HG03060 (cell line): ENCODE measurements around the gene AGPAT2.

Experiments used
- ATAC-seq: cut with Tn5 transposase; IDR thresholded peaks from one replicate; pipeline ENCODE4 v1.9.1; 2021; ENCODE audit warnings: low read depth, moderate number of reproducible peaks; ENCODE audit not compliant: unreplicated experiment

Gene AGPAT2

DNA sequence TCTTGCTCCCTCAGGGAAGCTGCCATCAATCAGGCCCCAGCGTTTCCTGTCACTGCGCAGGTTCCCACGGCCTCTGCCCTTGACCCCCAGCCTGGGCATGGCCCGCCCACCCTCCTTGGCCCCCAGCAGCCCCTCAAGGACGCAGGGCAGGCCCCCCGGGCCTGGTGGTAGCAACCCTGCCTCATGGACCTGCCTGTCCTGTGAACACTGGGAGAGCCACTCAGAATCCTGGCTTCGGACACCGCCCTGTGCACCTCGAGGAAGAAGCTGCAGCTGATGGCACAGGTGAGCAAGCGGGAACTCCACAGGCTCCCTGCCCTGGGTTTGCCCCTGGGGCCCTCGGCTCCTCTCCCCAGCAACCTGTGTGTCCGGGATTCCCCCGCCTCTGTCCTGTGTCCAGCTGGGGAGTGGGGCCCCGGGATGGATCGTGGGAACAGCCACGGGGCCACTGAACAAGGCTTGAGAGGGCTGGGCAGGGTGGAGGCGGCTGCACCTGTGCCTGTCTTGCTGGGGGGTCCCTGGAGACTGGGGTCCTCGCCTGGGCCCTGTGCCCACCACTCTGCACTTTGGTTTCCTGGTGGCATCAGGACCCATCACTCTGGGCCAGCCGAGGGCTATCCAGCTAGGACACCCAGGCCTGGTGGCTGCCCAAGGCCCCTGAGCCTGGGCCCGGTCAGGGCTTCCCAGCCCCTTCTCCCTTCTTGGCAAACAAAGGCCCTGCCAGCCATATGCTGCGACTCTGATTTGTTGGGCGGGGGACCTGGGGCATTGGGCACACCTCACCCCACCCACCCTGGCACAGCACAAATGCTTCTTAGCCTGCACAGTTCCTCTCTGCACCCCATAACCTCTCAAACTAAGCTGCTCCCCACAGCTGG is 58.0 kb downstream of the AGPAT2 start:
- ATAC-seq = no peak

DNA sequence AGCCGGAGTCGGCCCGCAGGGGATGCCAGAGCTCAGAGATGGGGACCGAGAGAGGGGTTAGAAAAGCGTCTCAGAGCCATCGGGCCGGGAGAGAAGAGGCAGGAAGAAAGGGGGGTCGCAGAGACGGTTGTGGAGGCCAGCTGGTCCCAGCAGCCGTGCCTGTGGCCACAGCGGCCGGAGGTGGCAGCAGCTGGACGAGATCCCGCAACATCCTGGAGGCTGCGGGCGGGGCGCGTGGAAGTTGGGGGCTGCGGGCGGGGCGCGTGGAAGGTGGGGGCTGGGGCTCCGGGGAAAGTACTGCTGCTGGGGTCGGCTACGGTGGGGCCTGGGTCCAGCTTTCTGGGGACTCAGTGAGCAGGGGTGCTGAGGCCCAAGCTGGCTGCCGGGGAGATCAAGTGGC is 59.0 kb downstream of the AGPAT2 start:
- no peak for ATAC-seq

DNA sequence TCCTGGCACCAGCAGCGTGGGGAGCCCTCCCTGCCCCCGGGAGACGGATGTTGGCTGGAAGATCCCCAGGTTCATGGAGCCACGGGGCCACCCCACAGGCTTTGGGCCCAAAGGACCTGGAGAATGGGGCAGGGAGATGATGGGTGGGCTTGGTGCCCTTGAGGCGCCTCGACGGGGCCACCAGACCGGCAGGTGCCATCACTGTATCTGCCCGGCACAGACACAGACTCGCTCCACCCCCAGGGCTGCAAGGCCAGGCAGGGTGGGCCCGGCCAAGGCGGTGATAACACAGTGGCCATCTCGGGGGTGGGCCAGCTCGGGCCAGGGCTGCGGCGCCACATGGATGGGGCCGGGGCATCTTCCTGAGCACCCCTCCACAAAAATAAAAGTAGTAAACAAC is 59.6 kb downstream of the AGPAT2 start:
- ATAC-seq = no peak

GRCh38 chr9:136626740-136627642 is 60.3 kb downstream of the AGPAT2 start:
- no peak for ATAC-seq

- no peak for ATAC-seq
Measured at GRCh38 chr9:136626066-136626725, 61.1 kb downstream of the AGPAT2 start.

DNA sequence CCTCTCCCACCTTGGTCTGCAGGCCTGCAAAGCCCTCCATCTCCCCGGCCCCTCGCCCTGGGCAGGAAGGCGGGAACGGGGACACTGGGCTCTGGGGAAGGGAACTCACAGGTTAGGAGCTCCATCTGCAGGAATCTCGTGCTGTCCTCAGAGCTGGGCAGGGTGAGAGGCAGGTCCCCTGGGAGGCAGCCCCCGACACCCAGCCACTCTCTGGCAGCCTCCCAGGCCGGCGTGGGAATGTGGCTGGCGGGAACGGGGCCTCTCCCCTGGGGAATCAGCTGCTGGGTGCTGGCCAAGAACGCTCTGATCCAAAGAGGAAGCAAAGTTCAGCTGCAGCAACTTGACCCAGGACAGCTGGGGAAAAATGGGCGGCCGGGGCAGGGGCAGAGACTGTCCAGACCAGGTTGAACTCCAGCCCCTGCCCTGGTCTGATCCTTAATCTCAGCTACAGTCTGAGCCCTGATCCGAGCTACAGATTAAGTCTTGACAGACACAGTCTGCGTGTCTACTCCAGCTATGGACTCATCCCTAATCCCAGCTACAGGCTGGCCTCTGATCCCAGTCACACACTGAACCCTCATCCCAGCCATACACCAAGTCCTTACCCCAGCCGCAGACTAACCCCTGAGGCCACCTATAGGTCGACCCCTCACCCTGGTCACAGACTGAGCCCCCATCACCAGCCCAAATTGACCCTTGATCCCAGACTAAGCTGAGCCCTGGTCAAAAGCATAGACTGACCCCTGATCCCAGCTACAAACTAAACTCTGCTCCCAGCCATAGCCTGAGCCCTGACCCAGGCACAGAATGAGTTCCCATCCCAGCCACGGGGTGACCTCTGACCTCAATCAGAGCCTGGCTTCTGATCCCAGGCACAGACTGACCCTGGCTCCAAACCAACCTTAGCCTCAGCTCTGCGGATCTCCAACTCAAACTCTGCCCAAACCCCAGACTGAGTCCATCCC is 61.9 kb downstream of the AGPAT2 start:
- no peak for ATAC-seq

DNA sequence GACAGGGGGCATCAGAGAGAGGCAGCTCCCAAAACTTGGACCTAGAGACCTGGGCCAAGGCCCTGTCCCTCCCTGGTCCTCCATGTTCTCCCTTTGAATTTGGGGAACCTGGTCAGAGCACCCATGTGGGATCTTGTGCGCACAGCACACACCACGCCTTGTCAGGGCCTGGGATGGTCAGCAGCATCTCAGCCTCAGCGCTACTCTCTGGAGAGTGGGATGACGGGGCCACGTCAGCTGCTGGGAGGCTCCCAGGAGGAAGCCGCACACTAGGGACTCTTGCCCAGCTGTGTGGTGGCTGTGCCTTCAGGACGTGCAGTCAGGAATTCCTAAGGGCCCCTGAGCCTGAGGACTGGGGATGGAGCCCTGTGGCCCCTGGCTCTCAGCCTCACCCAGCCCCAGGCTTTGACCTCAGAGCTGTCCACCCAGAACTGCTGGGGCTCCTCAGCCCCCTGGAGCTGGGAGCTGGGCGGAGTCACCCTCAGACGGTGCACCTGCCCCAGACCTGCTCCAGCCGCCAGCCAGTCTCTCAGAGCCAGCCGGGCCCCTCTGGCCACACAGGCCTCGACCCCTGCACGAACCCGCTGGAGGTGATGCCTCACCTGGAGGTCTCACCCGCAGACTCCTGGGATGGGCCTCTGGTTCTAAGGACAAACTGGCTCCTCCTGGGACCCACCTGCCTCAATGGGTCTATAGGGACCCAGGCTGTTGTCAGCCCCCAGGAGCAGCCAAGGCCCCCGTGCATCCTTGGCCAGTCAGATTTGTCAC is 62.9 kb downstream of the AGPAT2 start:
- ATAC-seq = no peak

- ATAC-seq = no peak
Measured at GRCh38 chr9:136623842-136624183, 63.4 kb downstream of the AGPAT2 start.
